LNCAP (cell line): ENCODE results near the gene PSPH.

Source experiments
- TF ChIP-seq, protein P1 (sequence below): fragments of 450-650 bp; IDR thresholded peaks from 2 replicates; pipeline ENCODE4 v1.5.1; 2017; ENCODE audit warnings: mild to moderate bottlenecking

Gene PSPH

GRCh38 chr7:56051339-56052191 lies at the start of gene PSPH, which contains the start of gene CCT6A:
TSS of gene PSPH (minus strand) at chr7:56051444. CDS start at chr7:56021212, 30,232 bp downstream.
TSS of gene CCT6A (plus strand) at chr7:56051765. CDS start at chr7:56051849, 84 bp downstream.
- TF ChIP-seq, protein P1, sequence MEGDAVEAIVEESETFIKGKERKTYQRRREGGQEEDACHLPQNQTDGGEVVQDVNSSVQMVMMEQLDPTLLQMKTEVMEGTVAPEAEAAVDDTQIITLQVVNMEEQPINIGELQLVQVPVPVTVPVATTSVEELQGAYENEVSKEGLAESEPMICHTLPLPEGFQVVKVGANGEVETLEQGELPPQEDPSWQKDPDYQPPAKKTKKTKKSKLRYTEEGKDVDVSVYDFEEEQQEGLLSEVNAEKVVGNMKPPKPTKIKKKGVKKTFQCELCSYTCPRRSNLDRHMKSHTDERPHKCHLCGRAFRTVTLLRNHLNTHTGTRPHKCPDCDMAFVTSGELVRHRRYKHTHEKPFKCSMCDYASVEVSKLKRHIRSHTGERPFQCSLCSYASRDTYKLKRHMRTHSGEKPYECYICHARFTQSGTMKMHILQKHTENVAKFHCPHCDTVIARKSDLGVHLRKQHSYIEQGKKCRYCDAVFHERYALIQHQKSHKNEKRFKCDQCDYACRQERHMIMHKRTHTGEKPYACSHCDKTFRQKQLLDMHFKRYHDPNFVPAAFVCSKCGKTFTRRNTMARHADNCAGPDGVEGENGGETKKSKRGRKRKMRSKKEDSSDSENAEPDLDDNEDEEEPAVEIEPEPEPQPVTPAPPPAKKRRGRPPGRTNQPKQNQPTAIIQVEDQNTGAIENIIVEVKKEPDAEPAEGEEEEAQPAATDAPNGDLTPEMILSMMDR = no peak

DNA sequence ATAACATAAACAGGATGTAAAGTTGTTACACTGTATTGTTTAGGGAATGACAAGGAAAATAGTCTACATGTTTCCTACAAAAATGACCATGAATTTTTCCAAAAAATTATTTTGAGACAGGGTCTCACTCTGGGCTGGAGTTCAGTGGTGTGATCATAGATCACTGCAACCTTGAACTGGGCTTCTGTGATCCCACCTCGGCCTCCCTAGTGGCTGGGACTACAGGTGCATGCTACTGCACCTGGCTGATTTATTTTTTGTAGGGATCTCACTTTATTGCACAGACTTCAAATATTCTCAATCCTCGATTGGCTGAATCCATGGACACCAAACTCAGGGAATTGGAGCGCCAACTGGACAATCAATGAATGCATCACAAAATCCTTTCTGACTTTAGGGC lies 48.4 kb upstream of the PSPH start:
- TF ChIP-seq, protein P1 = no peak

DNA sequence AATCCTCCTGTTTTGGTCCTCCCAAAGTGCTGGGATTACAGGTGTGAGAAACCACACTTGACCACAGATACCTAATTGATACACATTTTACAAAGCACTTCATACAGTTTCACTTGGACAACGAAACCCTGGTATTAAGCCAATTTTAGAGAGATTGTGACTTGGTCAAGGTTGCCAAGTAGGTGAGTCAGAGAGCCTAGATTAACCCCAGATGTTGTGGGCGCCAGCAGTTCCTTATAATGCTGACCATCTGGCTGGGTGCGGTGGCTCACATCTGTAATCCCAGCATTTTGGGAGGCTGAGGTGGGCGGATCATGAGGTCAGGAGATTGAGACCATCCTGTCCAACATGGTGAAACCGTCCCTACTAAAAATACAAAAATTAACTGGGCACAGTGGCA lies 46.5 kb upstream of the PSPH start:
- TF ChIP-seq, protein P1 = no peak

- TF ChIP-seq, protein P1 = peak; percentile 72
These were observed 41.7 kb upstream of the PSPH start, which contains the start of gene PHKG1 for GRCh38 chr7:56092789-56093531. TSS of gene PHKG1 (minus strand) at chr7:56092952. CDS start at chr7:56088941, 4,011 bp downstream.

DNA sequence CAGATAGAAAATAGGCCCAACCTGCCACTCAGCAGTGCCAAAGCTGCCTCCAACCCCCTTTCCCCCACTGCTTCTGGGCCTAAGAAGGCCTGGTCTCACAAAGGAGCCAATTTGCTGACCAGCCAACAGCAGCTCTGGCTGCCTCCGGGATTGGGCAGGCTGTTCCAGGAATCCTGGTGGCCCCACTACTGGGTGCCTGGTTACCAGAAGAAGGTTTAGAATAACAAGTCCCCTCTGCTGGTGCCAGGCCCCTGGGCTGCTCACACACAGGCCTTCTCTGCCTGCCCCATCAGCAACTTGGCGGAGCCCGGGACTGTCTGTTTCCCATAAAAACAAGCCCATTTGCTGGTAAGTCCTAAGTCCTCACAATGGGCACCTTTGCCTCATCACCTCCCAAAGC lies 40.3 kb upstream of the PSPH start:
- TF ChIP-seq, protein P1 = no peak

- TF ChIP-seq, protein P1 = no peak
These were observed 36.2 kb upstream of the PSPH start for GRCh38 chr7:56087445-56087844.

DNA sequence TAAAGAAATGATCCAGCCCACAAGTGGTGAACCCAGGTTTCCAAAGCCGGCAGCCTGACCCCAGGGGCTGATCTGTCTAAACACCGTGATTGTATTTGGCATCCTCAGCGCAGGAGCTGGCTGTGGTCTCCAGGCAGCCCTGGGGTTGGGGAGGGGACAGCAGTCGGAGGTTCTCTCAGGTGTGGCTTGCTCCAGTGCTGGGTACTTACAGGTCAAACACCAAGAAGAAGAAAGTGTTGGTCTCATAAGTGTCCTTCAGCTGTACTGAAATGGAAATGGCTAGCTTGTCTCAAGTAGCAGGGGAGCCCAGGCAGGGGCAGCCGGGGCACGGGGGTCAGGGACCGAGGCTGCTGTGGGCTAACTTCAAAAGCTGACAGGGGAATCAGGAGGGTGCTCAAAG lies 35.5 kb upstream of the PSPH start:
- TF ChIP-seq, protein P1 = no peak
